Measurements from ENCODE around the gene ZNF580.

Gene ZNF580

GRCh38 chr19:55692681-55693081, 51.9 kb downstream of the ZNF580 start:
- TF ChIP-seq GATA3 (IDR thresholded peaks at IDR 0.05; ENCODE audit: low read depth, low read length), result no peak
- TF ChIP-seq GATA2 (IDR thresholded peaks at IDR 0.05; ENCODE audit: low read depth, low read length), result no peak
